Caco-2 (cell line): ENCODE results near the gene DNAJC17. TPM values are rescaled to one million over a fixed set of nuclear protein-coding genes. Genes with fewer than 3 reads are reported as not detected.

Source experiments
- BruUV-seq: library from RNA; stranded (reverse); fragments of 400-500 nt; replicated peaks from 2 replicates; lab custom pipeline; 2021; lab: Mats Ljungman, UMichigan
- CTCF ChIA-PET: fragments of 300-600 bp; sonication (Branson Sonifier 250); formaldehyde crosslinking; loops from one replicate; lab custom pipeline; 2022; ENCODE audit warnings: antibody characterized with exemption; lab: Charles Lee
- POLR2A ChIA-PET: fragments of 300-600 bp; sonication (Branson Sonifier 250); formaldehyde crosslinking; loops from one replicate; lab custom pipeline; 2022; ENCODE audit warnings: antibody characterized with exemption; lab: Charles Lee
- DNase-seq, 2 experiments: peaks; one replicate each; pipeline versions ENCODE4 v3.0.0 to v3.0.0-alpha.2; 2020 to 2022
- H3K27me3 ChIP-seq: replicated peaks from 2 replicates; pipeline ENCODE4 v1.6.0; 2011; ENCODE audit warnings: low read length; ENCODE audit not compliant: control insufficient read depth, insufficient read depth
- H3K36me3 ChIP-seq: 2 replicates; pipeline ENCODE4 v1.5.1; 2011; ENCODE audit warnings: low read length; ENCODE audit not compliant: control insufficient read depth, insufficient read depth
- H3K4me1 ChIP-seq: fragments of 250-450 bp; sonication (Bioruptor Pico); 2 replicates; pipeline ENCODE4 v1.5.1; 2020; ENCODE audit warnings: mild to moderate bottlenecking
- H3K4me3 ChIP-seq: 2 replicates; pipeline ENCODE4 v1.5.1; 2011; ENCODE audit warnings: low read depth, mild to moderate bottlenecking, control low read depth, low read length
- H3K9me3 ChIP-seq: fragments of 250-450 bp; sonication (Bioruptor Pico); 2 replicates; pipeline ENCODE4 v1.5.1; 2020; ENCODE audit warnings: mild to moderate bottlenecking, moderate library complexity
- H3K27ac Mint-ChIP-seq: one replicate; pipeline ENCODE4 v1.8.0; 2022; ENCODE audit warnings: mixed read lengths; ENCODE audit not compliant: unreplicated experiment
- H3K27me3 Mint-ChIP-seq: one replicate; pipeline ENCODE4 v1.8.0; 2022; ENCODE audit warnings: mixed read lengths; ENCODE audit not compliant: insufficient read depth, unreplicated experiment
- H3K36me3 Mint-ChIP-seq: one replicate; pipeline ENCODE4 v1.8.0; 2022; ENCODE audit warnings: mild to moderate bottlenecking, mixed read lengths; ENCODE audit not compliant: insufficient read depth, unreplicated experiment
- H3K4me1 Mint-ChIP-seq: one replicate; pipeline ENCODE4 v1.8.0; 2022; ENCODE audit warnings: low read depth, mixed read lengths; ENCODE audit not compliant: unreplicated experiment
- H3K4me3 Mint-ChIP-seq: one replicate; pipeline ENCODE4 v1.8.0; 2022; ENCODE audit warnings: mild to moderate bottlenecking, moderate library complexity, mixed read lengths; ENCODE audit not compliant: unreplicated experiment
- H3K9me3 Mint-ChIP-seq: one replicate; pipeline ENCODE4 v1.8.0; 2022; ENCODE audit warnings: mixed read lengths; ENCODE audit not compliant: unreplicated experiment
- intact Hi-C: fragments of 100-400 bp; cut with micrococcal nuclease; formaldehyde crosslinking; loops from one replicate; pipeline ENCODE4 v1.10.0; 2022; ENCODE audit not compliant: unreplicated experiment
- total RNA-seq: library from RNA; stranded (reverse); gene quantifications from 2 replicates; pipeline ENCODE4 v1.2.3, GENCODE V29; 2022
- TF ChIP-seq, protein P1 (sequence below), 2 experiments: fragments of 200-600 bp in 1 of 2; IDR thresholded peaks; 1 replicate in 1 of 2; 2 replicates in 1 of 2; pipeline versions ENCODE4 v1.5.1 to v1.8.0; 2011 to 2022; ENCODE audit warnings: antibody characterized with exemption in 1 of 2, control low read depth in 1 of 2, inconsistent platforms in 1 of 2, low read depth in 1 of 2, low read length in 1 of 2, mild to moderate bottlenecking in 1 of 2, moderate library complexity in 1 of 2; ENCODE audit not compliant: insufficient read depth in 1 of 2, severe bottlenecking in 1 of 2, unreplicated experiment in 1 of 2

The DNAJC17 gene
- total RNA-seq, 1 experiment from 2014 or later, result 30.1 TPM

DNA sequence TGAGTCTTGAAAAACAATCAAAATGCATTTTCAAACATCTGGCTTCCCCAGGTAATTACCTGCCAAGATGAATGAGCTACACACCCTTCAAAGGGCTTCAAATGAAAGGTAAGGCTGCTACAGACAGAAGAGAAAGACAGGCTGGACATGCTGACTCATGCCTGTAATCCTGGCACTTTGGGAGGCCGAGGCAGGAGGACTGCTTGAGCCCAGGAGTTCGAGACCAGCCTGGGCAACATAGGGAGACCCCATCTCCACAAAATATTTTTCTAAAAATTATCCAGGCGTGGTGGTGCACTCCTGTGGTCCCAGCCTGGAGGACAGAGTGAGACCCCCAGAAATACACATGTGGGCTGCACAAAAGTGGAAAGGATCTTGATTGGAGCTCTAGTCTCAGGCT lies 14.9 kb downstream of the DNAJC17 start:
- Mint-ChIP-seq H3K27ac (no peak overlapping the region), H3K27me3 (no peaks in the 10 kb centered on the region), H3K4me3 (no peak overlapping the region), H3K9me3 (no peaks in the 10 kb centered on the region), H3K4me1 (peaks cover 31% of the 10 kb centered on the region), H3K36me3 (no peaks in the 10 kb centered on the region)
- Histone ChIP-seq H3K4me3 (no peak overlapping the region), H3K9me3 (no peaks in the 10 kb centered on the region), H3K4me1 (peaks cover 28% of the 10 kb centered on the region), H3K36me3 (no peaks in the 10 kb centered on the region; the same call in 1 of the 2 replicates), H3K27me3 (no peaks in the 10 kb centered on the region)
- TF ChIP-seq, protein P1, sequence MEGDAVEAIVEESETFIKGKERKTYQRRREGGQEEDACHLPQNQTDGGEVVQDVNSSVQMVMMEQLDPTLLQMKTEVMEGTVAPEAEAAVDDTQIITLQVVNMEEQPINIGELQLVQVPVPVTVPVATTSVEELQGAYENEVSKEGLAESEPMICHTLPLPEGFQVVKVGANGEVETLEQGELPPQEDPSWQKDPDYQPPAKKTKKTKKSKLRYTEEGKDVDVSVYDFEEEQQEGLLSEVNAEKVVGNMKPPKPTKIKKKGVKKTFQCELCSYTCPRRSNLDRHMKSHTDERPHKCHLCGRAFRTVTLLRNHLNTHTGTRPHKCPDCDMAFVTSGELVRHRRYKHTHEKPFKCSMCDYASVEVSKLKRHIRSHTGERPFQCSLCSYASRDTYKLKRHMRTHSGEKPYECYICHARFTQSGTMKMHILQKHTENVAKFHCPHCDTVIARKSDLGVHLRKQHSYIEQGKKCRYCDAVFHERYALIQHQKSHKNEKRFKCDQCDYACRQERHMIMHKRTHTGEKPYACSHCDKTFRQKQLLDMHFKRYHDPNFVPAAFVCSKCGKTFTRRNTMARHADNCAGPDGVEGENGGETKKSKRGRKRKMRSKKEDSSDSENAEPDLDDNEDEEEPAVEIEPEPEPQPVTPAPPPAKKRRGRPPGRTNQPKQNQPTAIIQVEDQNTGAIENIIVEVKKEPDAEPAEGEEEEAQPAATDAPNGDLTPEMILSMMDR (IDR thresholded peaks at IDR 0.05; ENCODE audit: insufficient read depth in 1 of 2, low read depth in 1 of 2, low read length in 1 of 2, severe bottlenecking in 1 of 2, unreplicated experiment in 1 of 2), result no peak
- intact Hi-C loops, result loop anchor here (2.0 kb wide), 1 partner anchor 54 kb away; no protein-coding TSS in a partner anchor
- DNase-seq, result no peak
- POLR2A ChIA-PET, result no interaction called here
- CTCF ChIA-PET, result interaction anchor here (0.6 to 0.7 kb wide), 3 partner anchors 84 to 154 kb away, joined by 3 to 7 read pairs (median 3); no protein-coding TSS in a partner anchor
- no TSS peak for BruUV-seq

DNA sequence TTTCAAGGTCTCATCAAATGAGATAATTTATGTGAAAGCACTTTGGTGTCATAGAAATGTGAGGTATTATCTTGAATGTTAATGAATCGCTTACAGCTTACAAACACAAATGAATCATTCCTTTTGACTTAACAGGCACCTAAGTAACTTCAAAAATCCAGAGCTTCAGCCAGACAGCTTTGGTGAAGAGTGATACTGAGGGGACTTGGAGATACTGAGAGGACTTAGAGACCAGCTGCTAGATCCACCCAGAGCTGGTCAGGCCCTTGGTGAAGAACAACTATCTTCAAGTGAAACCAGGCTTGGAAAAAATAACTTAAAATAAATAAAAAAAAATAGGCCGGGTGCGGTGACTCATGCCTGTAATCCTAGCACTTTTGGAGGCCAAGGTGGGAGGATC lies 16.6 kb downstream of the DNAJC17 start:
- Histone ChIP-seq H3K9me3 (no peaks in the 10 kb centered on the region), H3K36me3 (no peaks in the 10 kb centered on the region; the same call in 1 of the 2 replicates), H3K4me1 (peaks cover 28% of the 10 kb centered on the region), H3K4me3 (no peak overlapping the region), H3K27me3 (no peaks in the 10 kb centered on the region)
- Mint-ChIP-seq H3K9me3 (no peaks in the 10 kb centered on the region), H3K36me3 (no peaks in the 10 kb centered on the region), H3K4me1 (peaks cover 29% of the 10 kb centered on the region), H3K4me3 (no peak overlapping the region), H3K27ac (no peak overlapping the region), H3K27me3 (no peaks in the 10 kb centered on the region)
- no peak for DNase-seq
- intact Hi-C loops, result no loop called here
- TF ChIP-seq, protein P1 (IDR thresholded peaks at IDR 0.05; ENCODE audit: insufficient read depth in 1 of 2, low read depth in 1 of 2, low read length in 1 of 2, severe bottlenecking in 1 of 2, unreplicated experiment in 1 of 2), result no peak
- ChIA-PET POLR2A (no interaction called here), CTCF (no interaction called here)
- no TSS peak for BruUV-seq

DNA sequence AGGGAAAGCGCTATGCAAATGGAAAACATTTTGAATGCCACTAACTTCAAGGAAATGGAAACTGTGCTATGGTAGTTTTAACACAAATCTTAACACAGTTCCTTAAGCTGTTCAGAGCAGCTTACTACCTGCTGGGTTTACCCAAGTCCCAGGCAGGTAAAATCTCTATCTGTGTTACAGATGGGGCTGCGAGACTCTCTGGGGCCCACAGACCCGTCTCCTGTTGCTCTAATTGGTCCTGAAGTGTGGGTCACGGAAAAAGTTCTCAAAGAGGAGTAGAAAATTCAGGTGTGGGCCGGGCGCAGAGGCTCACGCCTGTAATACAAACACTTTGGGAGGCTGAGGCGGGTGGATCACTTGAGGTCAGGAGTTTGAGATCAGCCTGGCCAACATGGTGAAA lies 17.3 kb downstream of the DNAJC17 start:
- no peak overlapping the region for H3K27ac Mint-ChIP-seq
- no peak for DNase-seq
- peaks cover 26% of the 10 kb centered on the region for H3K4me1 Mint-ChIP-seq

More for the DNA sequence above, 17.3 kb downstream of the DNAJC17 start:
- no peaks in the 10 kb centered on the region for H3K9me3 ChIP-seq
- no peaks in the 10 kb centered on the region for H3K27me3 ChIP-seq
- intact Hi-C loops, result loop anchor here (10.0 kb wide), 1 partner anchor 195 kb away; the partner anchor contains the start of gene KNL1
- BruUV-seq, result no TSS peak
- TF ChIP-seq, protein P1 (IDR thresholded peaks at IDR 0.05; ENCODE audit: insufficient read depth in 1 of 2, low read depth in 1 of 2, low read length in 1 of 2, severe bottlenecking in 1 of 2, unreplicated experiment in 1 of 2), result no peak
- H3K9me3 Mint-ChIP-seq, result no peaks in the 10 kb centered on the region
- no peaks in the 10 kb centered on the region; the same call in 1 of the 2 replicates for H3K36me3 ChIP-seq
- CTCF ChIA-PET, result no interaction called here
- H3K36me3 Mint-ChIP-seq, result no peaks in the 10 kb centered on the region
- no peak overlapping the region for H3K4me3 ChIP-seq
- POLR2A ChIA-PET, result no interaction called here
- H3K27me3 Mint-ChIP-seq, result no peaks in the 10 kb centered on the region
- peaks cover 28% of the 10 kb centered on the region for H3K4me1 ChIP-seq
- H3K4me3 Mint-ChIP-seq, result no peak overlapping the region
